B cell (primary cell): ENCODE measurements around the gene YEATS2.

Source experiments
- CTCF ChIP-seq: fragments of 200-600 bp; IDR thresholded peaks from one replicate; pipeline ENCODE4 v1.8.0; 2022; ENCODE audit warnings: antibody characterized with exemption, mild to moderate bottlenecking
- EZH2 ChIP-seq: IDR thresholded peaks from 2 replicates; pipeline ENCODE4 v1.6.1; 2012; ENCODE audit warnings: borderline replicate concordance, low read depth, mild to moderate bottlenecking, moderate library complexity, low read length; ENCODE audit not compliant: insufficient read depth, poor library complexity, severe bottlenecking

DNA sequence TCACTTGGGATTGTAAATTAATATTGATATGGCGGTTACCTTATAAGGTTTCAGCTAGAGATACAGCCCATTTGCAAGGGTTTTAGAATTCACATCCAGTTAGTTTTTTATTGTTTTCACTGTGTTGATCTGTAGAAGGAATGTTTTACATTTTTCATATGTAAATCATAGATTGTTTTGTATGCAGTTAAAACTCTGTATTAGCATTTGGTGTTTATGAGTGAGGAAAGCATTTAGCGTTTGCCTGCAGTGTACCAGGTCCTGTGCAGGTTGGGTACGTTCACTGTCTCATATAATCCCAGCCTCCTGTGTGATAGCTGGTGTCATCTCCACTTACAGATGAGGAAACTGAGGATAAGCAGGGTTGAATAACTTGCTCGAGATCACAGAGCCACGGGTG lies 104.0 kb downstream of the YEATS2 start:
- TF ChIP-seq CTCF = no peak
- no peak for TF ChIP-seq EZH2
